ENCODE measurements around the gene SHH.

The SHH gene

DNA sequence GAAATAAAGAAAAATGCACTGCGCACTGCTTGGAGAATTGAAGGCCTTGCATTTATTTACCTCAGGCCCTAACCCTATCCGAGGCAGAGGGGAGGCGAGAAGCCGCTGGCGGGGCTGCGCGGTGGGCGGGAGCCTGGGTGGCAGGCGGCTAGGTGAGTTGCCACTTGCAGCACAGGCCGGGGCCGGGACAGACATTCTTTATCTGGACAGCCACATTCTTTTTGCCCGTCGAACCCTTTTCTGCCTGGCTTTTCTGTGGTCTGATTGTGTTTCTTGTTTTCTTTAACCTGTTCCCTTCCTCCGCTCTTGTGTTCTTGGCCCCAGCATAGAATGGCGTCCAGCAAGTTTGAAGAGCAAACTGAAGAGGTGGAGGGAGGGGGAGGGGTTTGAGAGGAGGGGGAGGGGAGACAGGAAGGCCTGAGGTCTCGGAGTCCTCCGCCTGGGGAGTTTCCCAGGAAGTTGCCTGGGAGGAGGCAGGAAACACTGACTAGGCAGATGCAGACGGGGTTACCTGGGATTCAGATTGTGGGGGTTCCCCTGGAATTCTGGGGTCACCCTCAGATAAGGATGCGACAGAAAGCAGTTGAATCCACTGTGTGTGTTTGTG, 5.1 kb downstream of the SHH start:
- DNase-seq, result no peak

DNA sequence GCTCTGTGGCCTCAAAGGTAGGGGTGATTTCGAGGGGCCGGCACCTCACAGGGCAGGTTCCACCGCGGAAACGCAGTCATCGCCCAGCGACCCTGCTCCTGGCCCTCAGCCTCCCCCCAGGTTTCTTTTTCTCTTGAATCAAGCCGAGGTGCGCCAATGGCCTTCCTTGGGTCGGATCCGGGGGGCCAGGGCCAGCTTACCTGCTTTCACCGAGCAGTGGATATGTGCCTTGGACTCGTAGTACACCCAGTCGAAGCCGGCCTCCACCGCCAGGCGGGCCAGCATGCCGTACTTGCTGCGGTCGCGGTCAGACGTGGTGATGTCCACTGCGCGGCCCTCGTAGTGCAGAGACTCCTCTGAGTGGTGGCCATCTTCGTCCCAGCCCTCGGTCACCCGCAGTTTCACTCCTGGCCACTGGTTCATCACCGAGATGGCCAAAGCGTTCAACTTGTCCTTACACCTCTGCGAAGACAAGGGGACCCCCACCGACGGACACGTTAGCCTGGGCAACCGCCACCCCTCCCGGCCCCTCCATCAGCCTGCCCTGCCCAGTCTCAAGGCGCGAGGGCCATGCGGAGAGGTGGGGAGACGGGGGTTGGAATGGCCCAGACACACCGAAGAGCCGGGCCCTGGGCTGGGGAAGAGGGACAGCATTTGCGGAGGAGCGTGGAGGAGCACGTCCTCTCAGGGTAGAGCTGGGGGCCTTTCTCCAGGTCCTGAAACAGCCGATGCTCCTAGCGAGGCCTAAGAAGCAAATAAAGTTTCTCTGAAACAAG, 6.0 kb downstream of the SHH start:
- DNase-seq, result no peak

DNA sequence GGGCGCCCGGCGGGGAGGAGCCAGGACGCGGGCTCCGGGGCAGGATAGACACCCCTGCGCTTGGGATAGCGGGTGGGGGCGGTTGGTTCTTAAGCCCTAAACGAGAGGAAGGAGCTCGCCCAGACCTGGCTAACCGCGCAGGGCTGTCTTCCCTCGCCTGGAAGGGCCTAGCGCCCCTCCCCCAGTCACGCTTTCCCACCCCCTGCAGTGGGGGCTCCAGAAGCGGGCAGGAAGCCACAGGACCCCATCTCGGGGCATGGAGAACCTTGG, 6.5 kb downstream of the SHH start:
- DNase-seq, result no peak

DNA sequence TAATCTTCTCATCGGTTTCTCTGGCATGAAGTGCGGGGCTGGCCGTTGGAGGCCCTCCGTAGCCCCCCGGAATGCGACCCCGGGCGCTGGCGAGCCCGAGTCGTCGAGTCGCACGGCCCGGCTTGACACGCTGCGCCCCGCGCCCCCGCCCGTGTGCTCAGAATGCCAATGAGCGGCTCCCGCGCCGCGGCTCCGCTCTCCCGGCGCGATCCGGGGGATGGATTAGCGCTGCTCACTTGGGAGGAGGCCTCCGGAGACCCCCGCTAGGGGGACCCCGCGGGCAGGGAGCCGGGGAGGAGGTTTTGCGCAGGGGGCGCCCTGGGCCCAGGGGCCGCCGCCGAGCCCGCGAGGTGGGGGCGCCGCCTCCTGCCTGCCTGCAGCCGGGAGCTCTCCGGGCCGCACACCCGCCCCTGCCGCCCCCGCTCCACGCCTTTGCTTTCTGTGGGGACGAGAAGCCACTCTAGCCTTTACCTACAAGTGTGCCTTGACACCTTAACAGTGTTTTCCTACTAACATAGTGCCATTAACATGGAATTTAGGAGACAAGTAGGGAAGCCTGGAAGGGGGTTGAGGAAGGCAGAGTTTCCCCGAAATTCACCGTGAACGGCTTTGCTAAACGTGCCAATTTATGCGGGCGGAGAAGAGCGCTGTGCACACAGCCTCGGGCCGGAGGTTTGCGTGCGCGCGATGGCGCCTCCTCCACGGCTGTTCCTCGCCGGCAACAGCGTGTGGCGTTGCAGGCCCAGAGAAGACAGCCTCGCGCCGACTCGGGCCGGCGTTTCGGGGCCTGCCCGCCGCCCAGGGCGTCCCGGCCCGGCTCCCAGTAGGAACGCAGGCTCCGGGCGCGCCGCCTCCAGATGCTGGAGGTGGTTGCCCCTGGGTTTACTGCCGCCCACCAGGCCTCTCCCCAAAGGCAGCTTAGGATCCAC, 7.1 kb downstream of the SHH start:
- peak in 22 of 51 donors; percentile 10 to 71 (median 38) for DNase-seq

DNA sequence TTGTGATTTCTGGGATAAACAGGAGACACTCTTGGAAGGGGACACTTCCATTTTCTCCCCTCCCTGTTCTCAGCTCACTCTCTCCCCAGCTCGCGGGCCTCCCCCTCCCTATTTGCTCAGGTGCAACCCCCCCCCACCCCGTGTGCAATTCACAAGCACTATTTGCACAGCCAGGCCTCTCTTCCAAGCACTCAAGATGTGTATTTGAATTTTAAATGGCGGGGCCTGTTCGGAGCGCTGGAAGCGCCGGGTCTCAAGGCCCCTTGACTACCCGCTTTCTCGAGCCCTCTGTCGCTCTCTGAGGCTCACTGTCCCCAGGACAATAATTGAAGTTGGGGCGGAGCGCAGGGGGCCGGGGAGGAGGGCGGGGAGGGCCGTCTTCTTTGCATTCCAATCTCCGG, 7.8 kb downstream of the SHH start:
- no peak for DNase-seq

DNA sequence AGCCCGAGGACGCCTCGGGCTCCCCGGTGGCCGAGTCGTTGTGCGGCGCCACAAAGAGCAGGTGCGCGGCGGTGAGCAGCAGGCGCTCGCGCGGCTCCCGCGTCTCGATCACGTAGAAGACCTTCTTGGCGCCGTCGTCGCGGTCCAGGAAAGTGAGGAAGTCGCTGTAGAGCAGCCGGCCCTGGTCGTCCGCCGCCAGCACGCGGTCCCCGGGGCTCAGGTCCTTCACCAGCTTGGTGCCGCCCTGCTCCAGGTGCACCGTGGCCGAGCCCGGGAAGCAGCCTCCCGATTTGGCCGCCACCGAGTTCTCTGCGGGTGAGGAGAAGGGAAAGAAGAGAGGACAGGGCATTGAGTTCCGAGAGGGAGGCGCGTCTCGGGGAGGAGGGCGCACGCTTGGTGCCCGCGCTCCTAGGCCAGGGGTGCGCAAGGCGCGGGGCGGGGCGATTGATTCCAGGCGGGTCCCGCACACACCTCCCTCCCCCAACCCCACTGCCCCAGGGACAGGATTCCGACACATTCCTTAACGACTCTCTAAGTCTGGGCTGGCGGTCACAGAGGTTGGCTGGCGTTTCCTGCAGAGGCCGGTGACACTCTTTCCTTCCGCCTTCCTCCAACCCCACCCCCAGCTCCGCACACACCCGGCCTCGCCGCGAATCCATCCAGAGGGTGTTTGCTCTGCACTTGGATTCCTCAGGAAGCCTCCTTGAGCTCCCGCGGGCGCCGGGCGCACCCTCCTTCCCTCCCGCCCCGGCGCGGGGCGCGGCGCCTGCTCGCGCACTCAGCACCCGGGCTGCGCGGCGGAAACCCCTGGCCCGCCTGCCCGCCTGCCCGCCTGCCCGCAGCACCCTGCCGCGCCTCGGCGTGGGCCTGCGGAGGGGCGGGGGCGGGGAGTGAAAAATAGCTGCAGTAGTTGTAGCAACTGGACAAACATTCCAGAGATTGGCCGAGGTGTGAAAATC, 8.6 kb downstream of the SHH start:
- no peak for DNase-seq

DNA sequence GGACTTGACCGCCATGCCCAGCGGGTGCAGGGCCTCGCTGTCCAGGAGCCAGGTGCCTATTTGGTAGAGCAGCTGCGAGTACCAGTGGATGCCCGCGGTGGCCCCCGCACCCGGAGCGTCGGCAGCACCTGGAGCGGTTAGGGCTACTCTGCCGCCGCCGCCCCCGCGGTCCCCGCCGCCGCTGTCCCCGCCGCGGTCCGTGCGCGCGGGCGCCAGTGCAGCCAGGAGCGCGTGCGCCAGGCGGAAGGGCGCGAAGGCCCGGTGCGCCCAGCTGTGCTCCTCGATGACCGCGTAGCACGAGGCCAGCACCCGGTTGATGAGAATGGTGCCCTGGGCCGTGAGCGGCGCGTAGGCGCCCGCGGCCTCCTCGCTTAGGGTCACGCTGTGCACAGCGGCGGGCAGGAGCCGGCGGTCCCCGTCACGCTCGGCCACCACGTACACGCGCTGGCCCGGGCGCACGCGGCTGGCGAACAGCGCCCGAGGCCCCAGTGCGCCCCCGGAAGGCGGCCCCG, 9.3 kb downstream of the SHH start:
- DNase-seq, result no peak

DNA sequence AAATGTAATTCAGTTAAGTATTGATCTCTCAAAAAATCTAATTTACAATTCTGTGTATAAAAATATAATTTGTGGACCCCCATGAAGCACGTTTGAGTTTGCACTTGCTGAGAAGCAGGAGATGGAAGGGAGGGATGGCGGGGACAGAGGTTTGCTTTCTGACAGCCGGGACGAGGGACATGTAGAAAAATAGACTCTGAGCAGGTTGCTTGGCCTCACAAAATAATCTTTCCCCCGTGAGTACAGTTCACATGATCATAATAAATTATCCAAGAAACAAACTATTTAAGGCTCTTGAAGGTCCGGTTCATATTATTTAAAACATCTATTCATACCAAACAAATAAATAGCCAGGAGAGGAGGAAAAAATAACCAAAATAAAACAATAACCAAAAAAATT, 10.0 kb downstream of the SHH start:
- DNase-seq, result no peak

DNA sequence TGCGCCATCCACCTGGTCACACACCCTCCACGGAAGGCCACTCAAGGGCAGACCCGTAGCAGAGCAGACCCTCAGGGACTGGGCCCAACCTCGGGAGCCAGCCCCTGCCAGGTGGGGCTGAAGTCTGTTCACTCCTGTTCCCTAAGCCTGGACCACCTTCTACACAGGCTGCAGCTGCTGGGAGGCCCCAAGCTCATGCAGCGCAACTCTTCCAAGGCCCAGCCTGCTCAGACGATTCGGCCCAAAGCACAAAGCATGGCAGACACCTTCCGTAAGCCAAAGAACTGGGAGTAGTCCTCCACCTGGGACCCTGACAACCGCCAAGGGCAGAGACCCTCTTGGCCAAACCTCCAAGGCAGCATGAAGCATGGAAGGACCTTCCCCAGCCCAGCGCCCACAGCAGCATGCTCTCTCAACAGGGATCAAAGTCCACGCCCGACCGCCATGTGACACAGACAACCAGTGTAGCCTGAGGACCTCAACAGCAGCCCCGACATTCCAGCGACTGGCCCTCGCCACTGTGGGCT, 11.5 kb downstream of the SHH start:
- no peak for DNase-seq

DNA sequence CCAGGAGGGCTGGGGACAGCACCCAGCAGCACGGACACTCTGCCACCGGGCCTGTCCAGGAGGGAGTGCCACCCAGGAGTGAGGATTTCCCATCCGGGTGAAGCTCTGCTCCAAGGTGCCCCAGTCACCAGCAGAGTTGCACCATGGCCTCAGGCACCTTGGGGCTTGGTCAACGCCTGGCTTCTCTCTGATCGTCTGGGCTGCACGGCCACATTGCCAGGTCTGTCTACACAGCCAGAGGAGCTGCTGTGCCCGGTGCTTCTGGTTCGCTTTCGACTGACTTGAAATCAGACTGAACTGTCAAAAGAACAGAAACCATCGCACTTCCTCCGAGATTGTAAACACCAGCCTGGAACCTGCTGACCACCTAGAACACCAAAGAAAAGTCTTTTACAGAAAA, 12.0 kb downstream of the SHH start:
- no peak for DNase-seq

DNA sequence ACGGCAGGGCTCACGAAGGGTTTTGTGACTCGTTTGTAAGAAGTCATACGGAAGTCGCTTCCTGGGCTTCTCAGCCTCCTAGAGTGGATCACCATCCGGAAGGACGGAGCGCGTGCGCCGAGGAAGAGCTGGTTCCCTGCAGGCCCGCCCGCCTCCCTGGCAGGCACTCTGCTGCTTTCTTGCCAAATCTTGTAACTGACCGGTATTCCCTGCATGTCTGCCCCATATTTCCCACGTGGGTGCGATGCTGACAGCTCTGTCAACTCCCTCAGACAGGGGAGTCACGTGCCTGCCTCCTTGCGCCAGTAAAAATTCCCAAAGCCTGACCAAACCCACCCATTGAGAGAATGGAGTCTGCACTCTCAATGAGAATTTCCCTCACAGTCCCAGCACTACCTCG, 12.7 kb downstream of the SHH start:
- peak in 2 of 51 donors; percentile 19 to 21 for DNase-seq

DNA sequence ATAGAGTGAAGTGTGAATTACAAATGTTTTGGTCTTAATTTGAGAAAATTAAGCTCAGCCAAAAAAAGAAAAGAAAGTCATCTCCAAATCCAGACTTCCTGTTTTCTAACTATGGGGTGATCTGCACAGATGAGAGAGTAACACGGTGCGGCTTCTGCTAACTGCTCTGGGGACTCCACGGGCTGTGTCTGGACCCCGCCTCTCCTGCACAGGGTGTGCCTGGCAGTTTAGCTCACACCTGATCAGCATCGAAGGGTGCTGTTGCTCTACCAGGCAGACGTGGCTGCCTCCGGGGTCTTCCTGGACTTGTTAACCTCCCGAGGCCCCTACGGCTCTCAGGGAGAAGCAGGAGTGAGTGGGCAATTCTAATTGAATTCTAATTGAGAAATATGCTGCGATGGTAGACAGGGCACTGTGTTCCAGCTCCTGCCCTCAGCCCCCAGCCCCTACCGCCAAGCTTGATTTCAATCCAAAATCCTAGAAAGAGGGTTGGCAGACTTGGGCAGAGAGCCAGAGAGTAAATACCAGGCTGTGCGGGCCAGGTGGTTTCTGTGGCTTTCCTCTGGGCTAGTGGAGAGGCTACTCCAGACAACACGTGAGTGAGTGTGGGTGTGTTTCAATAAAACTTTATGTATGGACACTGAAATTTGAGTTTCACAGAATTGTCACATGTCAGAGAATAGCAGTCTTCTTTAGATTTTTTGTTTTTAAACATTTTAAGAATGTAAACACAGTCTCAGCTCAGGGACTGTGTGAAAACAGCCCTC, 13.4 kb downstream of the SHH start:
- no peak for DNase-seq

DNA sequence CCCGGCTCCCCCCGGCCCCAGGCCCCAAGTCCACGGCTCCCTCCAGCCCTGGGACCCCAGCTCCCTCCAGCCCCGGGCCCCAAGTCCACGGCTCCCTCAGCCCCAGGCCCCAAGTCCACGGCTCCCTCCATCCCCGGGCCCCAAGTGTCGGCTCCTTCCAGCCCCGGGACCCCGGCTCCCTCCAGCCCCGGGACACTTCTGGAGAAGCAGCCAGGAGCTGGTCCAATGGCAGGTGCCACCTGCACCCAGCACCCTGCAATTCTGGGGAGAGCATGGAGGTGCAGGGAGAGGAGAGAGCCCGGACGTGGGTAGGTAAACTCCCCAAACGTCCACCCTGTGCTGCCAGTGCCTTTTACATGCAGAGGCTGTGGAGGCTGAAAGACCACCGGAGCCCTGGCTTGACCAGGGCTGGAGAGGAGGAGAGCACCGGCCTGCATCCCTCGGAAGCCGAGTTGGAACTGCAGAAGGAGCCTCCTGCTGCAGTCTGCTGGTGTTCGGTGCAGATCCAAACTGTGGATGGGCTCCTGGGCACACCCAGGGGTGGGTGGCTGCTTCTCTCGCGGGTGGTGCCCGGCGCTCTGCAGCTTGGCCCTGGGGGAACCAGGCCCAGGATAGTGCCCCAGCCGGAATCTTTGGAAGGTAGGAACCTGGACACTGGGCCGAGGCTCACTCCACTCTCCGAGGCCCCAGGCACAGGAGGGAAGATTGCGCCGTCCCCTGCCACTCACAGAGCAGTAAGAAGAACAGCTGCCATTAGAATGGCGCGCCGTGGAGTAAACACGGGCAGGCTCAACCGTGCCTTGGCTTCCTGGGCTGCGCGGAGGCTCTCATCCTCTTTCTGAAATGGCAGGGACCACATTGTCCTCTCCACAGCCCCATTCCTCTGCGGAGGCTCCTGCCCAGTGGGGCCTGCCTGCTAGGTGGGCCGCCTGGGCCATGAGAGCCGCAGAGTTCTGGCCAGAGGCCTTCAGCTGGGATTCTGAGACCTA, 14.7 kb downstream of the SHH start:
- DNase-seq, result peak in 1 of 51 donors; percentile 16

DNA sequence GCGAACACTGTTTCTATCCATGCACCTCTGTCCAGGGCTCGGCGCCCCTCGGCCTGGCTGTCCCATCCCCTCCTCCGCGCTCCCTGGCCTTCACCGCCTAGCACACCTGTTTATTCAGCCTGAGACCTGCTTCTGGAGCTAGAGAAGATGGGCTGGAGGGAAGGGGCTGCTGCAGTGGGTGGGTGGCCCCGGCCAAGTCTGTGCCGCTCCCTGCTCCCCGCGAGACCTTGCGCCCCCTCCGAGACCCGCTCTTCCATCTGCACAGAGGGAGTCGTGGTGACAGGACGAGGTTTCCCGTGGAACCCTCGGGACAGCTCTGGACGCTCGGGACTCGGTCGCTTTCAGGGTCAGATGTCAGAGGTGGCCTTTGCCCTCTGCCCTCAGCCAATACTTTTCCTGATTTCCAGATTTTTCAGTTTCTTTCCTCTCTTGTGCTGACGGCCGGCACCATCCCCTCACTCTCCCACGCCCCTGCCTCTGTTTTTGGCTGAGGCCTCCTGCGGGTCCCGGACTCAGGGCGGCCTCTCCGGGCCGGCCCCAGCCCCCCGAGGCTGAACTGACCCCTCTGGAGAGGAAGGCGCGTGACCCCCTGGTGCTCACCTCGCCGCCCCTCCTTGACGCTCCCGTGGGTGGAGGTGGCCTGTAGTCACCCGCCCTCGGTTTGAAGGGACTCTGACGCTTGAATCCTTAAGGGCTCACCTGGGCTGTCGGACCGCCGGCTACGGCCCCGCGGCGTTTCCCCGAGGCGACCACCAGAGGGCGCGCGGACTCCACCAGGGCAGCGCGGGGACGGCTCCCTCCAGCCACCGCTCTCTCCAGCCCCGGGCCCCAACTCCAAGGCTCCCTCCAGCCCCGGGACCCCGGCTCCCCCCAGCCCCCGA, 15.6 kb downstream of the SHH start:
- DNase-seq, result peak in 35 of 51 donors; percentile 7 to 77 (median 35)

DNA sequence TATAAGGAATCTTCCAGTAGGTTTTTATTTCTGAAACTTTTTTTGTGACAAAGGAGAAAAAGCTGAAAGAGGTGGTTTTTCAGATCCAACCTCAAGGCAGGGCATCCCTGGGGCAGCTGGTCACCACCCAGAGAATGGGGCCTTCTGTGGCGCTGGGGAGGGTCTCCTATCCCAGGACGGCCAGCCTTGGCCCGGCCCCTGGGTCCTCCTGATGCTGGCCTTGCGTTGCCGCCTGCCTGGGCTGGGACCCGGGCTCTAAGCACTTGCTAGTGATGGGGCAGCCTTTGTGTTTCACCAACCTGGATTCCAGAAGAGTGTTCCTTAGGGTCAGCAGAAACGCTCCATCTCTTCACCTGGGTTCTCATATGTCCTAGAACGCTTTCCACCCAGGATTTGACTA, 16.3 kb downstream of the SHH start:
- DNase-seq, result no peak

DNA sequence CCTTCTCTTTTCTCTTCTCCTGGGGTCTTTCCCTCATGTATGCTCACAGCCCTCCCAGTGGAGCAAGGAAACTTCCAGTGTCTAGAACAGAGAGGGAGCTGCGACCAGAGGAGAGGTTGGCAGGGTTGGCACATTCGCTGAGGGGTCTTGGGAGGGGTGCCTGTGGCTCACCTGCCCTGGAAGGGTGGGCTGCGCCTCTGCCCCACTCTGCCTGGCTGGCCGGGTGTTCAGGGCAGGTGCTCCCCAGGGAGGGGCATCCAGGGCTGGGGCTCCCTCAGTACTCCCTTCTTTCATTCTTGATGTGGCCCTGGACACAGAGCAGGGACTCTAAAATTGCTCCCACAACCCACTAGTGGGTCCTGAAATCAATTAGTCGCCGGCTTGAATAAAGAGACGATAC, 16.9 kb downstream of the SHH start:
- no peak for DNase-seq

DNA sequence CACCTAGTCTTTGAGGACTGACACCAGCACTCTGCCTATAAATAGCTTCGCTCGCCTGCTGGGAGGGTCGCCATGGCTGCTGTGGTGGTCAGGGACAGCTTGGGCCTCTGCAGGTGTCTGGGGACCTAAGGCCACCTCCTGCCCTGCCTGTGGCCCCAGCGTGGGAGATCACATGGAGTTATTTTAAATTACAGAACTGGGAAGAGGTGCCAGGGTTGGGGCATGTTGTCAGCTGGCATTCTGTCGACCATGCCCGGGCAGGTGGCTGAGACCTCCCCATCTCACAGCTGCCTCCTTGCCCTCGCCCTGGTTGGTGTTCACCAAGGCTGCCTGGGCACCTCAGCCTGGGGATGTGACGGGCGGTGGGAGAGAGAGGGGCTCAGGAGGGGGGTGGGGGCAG, 18.1 kb downstream of the SHH start:
- DNase-seq, result no peak

DNA sequence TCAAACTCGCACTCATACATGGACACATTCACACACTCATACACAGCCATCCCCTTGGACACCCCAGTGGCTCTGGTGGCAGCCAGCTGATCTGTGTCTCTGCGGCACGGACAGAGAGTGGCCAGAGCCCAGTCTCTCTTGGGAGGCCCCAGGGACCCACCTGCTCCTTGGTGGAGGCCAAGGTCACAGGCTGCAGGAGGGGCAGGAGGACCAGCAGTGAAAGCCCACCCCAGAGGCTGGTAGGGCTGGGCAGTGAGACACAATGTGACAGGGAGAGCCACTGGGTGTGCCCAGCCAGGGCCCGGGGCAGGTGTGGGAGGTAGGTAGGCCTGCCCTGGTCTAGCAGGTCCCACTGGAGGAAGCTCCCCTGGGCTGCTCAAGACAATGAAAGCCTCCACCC, 18.5 kb downstream of the SHH start:
- no peak for DNase-seq
